ENCODE measurements around the gene PCDHAC2. TPM values are rescaled to one million over a fixed set of nuclear protein-coding genes. Genes with fewer than 3 reads are reported as not detected.

The PCDHAC2 gene
- total and polyA plus RNA-seq, 2 donors (not counting 3 experiments of a cell fraction or from before 2014, with no cell fraction given), result 1.00 to 1.2 TPM

DNA sequence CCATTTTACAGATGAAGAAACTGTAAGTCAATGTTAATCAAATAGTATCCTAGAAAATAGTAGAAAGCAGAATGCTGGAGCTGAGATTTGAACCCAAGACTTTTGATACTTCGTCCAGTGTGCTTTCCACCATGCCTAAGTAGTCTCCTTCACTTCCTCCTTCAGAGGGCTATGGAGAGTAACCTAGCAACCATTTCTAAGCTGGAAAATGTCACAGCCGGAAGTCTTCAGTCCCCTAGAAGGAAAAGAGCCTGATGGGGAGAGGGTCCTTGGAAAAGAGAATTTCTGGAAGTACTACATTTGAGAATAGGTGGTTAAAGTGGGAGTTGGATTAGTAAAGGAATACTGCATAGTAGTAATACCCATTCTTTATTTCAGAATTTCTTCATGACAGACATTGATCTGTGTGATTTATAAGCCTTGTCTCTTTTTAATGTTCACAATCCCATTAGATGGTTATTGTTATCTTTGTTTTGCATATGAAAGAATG lies 32.7 kb downstream of the PCDHAC2 start:
- no peak for FAIRE-seq
- no peaks in the 10 kb centered on the region for H3K36me3 ChIP-seq (ENCODE audit: control insufficient read depth in 2 of 2, extremely low read depth in 1 of 2, insufficient read depth in 2 of 2, low read length in 2 of 2)
- H3K27ac ChIP-seq (ENCODE audit: insufficient read depth, low read depth, low read length), result no peak overlapping the region
- H3K79me2 ChIP-seq (ENCODE audit: control insufficient read depth, insufficient read depth, low read length), result no peaks in the 10 kb centered on the region
- no peak for DNase-seq (ENCODE audit: low read depth, low spot score)
- intact Hi-C loops (cut with micrococcal nuclease), result no loop called here
- H3K4me1 ChIP-seq (ENCODE audit: control insufficient read depth, extremely low read depth, insufficient read depth, low read length), result peaks cover 5% of the 10 kb centered on the region
- H3K27me3 ChIP-seq (ENCODE audit: control insufficient read depth in 2 of 2, insufficient read depth in 2 of 2, low read length in 2 of 2), result no peaks in the 10 kb centered on the region
- CTCF ChIA-PET, result no interaction called here
- H3K4me3 ChIP-seq (replicated peaks in 1 of 3; ENCODE audit: insufficient read depth in 1 of 3, low read depth in 1 of 3, low read length in 3 of 3), result no peak overlapping the region
- no TSS peak for BruUV-seq (replicated peaks)
- POLR2A ChIA-PET, result no interaction called here
- no peaks in the 10 kb centered on the region for H4K20me1 ChIP-seq (replicated peaks; ENCODE audit: control insufficient read depth, extremely low read depth, insufficient read depth, low read length)
- no peak for TF ChIP-seq POLR2AphosphoS5 (IDR thresholded peaks at IDR 0.05; ENCODE audit: insufficient read depth, low read depth, low read length)
- no peak for TF ChIP-seq FOS (IDR thresholded peaks at IDR 0.05; ENCODE audit: borderline replicate concordance, insufficient read depth, low read length)
- no peak for TF ChIP-seq JUN (IDR thresholded peaks at IDR 0.05; ENCODE audit: borderline replicate concordance, insufficient read depth, insufficient read length, low read depth)
- no peak for TF ChIP-seq GATA2 (IDR thresholded peaks at IDR 0.05; ENCODE audit: insufficient read depth, insufficient read length, low read depth, low read length)
- TF ChIP-seq, protein P1, sequence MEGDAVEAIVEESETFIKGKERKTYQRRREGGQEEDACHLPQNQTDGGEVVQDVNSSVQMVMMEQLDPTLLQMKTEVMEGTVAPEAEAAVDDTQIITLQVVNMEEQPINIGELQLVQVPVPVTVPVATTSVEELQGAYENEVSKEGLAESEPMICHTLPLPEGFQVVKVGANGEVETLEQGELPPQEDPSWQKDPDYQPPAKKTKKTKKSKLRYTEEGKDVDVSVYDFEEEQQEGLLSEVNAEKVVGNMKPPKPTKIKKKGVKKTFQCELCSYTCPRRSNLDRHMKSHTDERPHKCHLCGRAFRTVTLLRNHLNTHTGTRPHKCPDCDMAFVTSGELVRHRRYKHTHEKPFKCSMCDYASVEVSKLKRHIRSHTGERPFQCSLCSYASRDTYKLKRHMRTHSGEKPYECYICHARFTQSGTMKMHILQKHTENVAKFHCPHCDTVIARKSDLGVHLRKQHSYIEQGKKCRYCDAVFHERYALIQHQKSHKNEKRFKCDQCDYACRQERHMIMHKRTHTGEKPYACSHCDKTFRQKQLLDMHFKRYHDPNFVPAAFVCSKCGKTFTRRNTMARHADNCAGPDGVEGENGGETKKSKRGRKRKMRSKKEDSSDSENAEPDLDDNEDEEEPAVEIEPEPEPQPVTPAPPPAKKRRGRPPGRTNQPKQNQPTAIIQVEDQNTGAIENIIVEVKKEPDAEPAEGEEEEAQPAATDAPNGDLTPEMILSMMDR (IDR thresholded peaks at IDR 0.05; ENCODE audit: extremely low read depth in 1 of 2, insufficient read depth in 1 of 2, low read depth in 1 of 2, low read length in 2 of 2), result no peak
- TF ChIP-seq, protein P2, sequence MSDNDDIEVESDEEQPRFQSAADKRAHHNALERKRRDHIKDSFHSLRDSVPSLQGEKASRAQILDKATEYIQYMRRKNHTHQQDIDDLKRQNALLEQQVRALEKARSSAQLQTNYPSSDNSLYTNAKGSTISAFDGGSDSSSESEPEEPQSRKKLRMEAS (IDR thresholded peaks at IDR 0.05; ENCODE audit: insufficient read depth, insufficient read length), result no peak
- TF ChIP-seq EZH2 (IDR thresholded peaks at IDR 0.05; ENCODE audit: borderline replicate concordance, low read depth, low read length, severe bottlenecking), result no peak
- TF ChIP-seq POLR2A (IDR thresholded peaks at IDR 0.05; ENCODE audit: low read depth, low read length), result no peak
- no peak for TF ChIP-seq MYC (IDR thresholded peaks at IDR 0.05; ENCODE audit: low read depth, low read length)
- no peak overlapping the region for H3K9ac ChIP-seq (replicated peaks; ENCODE audit: extremely low read depth, insufficient read depth, low read length)
- H3K4me2 ChIP-seq (ENCODE audit: insufficient read depth, low read length), result no peak overlapping the region
- dilution Hi-C loops (cut with MboI; ENCODE audit: extremely low pct_ligation_motif_present, low sequenced_read_pairs), result no loop called here
- no peaks in the 10 kb centered on the region for H3K9me1 ChIP-seq (replicated peaks; ENCODE audit: control insufficient read depth, extremely low read depth, insufficient read depth, low read length)
- no peak overlapping the region for H2AFZ ChIP-seq (ENCODE audit: low read depth, low read length)
- H3K9me3 ChIP-seq (replicated peaks; ENCODE audit: control insufficient read depth, insufficient read depth, low read length), result no peaks in the 10 kb centered on the region
